Measurements from ENCODE around the gene SLC12A7.
"Not testable (repeated sequence)": the region's sequence is repeated elsewhere in the genome, so short reads cannot be mapped to it uniquely, and the experiment has no call there.

The SLC12A7 gene

DNA sequence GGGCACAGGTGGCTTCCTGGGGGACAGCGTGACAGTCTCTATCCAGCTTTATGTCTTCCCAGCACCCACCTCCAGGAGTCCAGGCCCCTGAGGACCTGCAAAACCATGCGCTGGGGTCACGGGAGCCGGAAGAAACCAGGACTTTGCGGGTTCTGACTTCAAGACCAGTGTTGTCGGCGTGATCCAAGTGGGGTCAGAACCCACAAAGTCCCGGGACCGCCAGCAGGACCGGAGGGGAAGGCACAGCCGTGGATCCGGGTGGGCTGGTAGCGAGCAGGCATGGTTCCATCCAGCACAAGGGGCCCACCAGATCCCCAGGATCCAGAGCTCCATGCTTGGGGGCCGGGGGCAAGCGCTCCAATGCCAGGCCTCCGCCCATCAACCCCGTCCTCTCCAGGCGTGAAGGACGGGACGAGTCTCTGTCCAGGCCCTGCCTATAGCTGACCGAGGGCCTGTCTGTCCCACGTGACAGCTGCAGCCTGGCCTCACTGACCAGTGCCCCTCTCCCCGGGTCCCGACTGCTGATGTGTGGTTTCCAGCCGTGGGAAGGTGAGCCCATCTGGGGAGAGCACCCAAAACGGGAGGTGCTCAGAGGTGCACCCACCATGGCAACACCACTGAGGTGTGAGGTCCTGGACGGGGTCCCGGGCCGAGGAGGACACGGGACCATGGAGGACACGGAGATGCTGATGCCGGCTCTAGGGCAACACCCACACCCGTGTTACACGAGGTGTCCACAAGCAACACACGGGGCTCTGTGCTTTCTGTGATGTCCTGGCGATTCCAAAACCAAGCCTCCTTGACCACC lies 48.9 kb downstream of the SLC12A7 start:
- no peak for DNase-seq (ENCODE audit: low spot score)

DNA sequence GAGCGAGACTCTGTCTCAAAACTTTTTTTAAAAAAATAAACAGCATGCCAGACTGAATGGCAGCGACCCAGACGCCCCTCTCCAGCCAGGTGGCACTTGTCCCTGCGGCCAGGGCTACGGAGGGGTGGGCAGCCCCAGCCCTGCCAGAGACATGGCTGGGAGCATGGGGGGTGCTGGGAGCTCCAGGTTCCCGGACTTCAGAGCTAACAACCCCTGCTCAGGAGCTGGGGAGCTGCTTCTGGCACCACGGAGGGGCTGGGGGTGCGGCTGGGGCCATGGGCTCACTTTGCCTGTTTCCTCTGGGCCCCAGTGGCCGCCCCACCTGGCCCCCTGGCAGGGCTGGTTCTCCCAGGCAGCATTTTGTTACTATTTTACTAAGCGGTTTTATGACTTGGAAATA lies 49.9 kb downstream of the SLC12A7 start:
- DNase-seq (ENCODE audit: low spot score) = no peak

DNA sequence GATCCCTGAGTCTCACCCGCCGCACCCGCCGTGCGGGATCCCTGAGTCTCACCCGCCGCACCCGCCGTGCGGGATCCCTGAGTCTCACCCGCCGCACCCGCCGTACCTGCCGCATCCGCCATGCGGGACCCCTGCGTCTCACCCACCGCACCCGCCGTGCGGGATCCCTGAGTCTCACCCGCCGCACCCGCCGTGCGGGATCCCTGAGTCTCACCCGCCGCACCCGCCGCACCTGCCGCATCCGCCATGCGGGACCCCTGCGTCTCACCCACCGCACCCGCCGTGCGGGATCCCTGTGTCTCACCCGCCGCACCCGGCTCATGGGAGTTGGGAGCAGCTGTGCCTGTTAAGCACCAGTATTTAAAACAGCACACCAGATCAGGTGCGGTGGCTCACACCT lies 50.6 kb downstream of the SLC12A7 start:
- DNase-seq (ENCODE audit: low spot score) = not testable (repeated sequence)

DNA sequence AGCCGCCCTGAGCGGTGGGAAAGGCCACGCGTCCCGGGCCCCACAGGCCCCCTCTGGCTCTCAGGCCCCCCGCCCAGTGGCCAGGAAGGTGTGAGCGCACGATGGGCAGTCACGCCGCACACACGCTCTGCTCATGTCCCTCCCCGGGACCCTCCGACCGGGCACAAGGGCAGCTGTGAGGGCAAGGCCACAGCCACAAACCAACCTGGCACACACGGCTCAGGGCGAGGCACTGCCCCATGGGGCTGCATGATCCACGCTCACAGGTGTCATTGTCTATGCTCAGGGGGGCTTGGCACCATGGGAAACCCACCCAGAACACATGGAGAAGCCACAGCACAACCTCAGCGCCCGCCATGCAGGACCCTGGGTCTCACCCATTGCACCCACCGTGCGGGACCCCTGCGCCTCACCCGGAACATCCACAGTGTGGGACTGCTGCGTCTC lies 51.3 kb downstream of the SLC12A7 start:
- no peak for DNase-seq (ENCODE audit: low spot score)

DNA sequence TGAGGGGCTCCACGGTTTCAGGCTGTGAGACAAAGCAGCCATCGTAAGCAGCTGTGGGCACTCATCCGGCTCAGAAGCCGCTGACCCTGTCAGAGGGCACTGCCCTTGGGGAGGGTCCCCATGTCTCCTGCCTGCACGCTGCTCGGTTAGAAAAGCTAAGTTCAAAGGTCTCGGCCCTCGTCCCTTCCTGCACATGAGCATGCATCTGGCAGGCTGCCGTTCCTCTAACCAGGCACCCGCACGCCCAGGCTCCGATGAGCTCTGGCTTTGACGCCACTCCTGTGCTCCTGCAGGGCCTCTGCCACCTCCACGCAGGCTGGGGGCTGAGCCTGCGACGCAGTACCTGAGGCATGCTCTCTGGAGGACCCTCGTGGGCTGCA lies 52.0 kb downstream of the SLC12A7 start:
- no peak for DNase-seq (ENCODE audit: low spot score)

DNA sequence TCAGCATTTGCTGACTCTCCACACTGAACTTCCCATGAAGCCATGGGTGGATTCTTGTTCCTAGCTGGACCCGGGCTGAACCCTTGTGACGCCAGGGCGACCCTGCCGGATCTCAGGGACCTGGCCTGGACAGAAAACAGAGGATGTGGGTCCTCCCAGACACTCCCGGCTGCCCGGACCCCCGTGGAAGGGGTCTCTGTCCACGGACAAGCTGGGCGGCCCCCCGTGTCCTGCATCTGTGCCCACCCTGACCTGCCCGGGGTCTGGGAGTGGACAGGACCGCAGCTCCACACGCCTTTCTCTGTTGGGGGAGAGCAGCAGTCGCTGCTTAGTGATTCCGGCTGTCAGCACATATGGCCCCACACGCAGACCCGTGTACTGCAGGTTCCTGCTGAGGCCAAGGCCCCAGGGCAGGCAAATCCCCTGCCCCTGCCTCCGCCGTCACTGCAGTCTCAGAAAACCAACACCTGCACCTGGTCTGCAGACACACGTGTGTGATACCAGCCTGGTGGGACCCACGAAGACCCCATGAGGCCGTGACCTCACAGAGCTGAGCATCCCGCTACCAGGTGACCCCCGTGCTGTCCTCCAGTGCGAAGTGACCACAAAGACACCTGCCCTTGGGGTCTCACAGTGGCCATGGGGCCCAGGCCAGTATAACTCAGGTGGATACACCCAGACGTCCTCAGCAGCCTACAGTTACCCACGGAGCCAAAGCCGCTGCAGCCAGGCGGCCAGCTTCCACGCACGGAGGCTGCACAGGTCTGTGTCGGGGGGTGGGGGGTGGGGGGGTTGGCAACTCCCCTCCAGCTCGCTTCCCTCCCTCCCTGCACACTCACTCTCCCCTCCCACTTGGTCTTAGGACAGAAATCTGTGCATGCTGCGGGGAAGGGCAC lies 52.6 kb downstream of the SLC12A7 start:
- no peak for DNase-seq (ENCODE audit: low spot score)

GRCh38 chr5:1058083-1058945 lies 53.5 kb downstream of the SLC12A7 start:
- no peak for DNase-seq (ENCODE audit: low spot score)

DNA sequence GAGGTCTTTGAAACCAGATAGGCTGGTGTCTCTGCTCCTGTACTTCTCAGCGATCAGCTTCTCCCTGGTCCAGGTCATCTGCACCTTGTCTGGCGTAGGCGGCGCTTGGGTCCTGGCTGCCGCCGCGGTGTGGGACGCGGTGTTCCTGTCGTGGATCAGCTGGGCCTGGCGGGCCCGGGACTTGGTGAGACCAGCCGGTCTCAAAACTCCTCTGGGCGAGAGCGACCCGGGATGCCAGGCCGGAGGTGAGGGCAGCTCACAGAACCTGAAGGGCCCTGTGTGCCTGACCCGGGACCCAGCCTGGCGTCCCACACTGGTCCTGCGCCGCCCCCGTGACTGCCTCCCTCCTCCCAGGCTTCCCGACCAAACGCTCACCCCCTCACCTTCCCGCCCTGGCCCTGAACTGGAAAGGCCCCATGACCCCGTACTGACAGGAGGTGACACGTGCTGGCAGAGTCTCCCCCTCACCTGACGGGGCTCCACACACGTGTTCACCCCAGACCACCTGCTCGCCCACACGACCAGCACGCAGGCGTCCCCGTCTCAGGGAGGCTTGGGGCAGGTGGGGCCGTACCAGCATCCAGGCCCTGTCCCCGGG lies 54.3 kb downstream of the SLC12A7 start:
- DNase-seq (ENCODE audit: low spot score) = no peak

DNA sequence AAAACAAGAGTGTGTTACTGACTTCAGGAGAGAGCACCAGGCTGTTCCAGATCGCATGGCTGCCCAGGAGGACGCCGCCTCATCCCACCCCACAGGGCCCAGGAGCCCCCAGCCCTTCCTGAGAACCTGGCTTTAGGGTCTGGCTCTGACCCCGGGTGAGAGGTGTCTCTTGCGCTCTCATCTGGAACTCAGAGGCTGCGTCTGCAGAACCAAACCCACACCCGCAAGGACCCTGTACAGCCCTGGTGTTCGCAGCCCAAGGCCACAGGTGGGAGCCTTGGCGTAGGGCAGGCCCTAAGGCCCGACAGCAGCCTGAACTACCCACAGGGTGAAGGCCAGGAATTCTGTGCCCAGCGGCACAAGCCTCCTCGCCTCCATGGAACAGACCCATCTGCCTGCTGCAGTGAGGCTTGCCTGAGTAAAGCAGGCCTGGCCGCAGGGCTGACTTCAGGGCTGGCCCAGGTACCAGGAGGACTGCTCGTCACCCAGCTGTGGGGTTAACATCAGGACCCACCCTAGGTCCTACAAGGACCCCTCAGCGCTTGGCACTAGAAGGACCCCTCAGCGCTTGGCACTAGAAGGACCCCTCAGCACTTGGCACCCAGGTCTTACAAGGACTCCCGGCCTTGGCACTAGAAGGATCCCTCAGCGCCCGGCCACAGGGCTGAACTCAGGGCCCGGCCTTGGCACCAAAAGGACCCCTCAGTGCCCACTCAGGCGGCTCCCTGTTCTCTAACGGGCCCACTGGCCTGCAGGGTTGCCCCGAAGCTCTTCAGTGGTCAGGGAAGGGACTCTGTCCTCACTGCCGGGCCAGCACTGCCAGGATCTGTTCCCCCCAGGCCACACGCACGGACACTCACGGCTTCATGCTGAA lies 55.0 kb downstream of the SLC12A7 start:
- no peak for DNase-seq (ENCODE audit: low spot score)

GRCh38 chr5:1055896-1056610 lies 55.8 kb downstream of the SLC12A7 start:
- DNase-seq (ENCODE audit: low spot score) = no peak

- DNase-seq (ENCODE audit: low spot score) = no peak
Observed at GRCh38 chr5:1054799-1055775, 56.8 kb downstream of the SLC12A7 start.

- no peak for DNase-seq (ENCODE audit: low spot score)
Observed at GRCh38 chr5:1054018-1054798, 57.7 kb downstream of the SLC12A7 start.

GRCh38 chr5:1053391-1054017 lies 58.4 kb downstream of the SLC12A7 start:
- no peak for DNase-seq (ENCODE audit: low spot score)

- DNase-seq (ENCODE audit: low spot score) = peak; percentile 40
Observed at GRCh38 chr5:1052641-1053390, 59.0 kb downstream of the SLC12A7 start.

DNA sequence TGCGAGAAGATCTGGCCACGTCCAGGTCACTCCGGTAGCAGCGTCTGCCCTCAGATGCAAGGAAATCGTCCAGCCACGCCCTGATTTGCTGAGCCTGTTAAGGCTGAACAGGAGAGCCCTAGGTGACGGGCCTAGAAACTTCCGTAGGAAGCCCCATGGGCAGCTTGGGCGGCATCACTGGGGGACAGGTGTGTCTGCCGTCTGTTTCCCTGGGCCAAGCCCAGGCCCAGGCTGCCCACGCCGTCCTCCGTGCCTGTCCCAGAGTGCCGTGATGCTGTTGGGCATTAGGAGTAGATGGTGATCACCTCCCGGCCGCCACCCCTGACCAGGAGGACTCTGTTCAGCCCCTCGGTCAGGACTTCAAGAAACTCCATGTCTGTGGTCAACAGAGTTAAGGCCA lies 59.8 kb downstream of the SLC12A7 start:
- DNase-seq (ENCODE audit: low spot score) = no peak

DNA sequence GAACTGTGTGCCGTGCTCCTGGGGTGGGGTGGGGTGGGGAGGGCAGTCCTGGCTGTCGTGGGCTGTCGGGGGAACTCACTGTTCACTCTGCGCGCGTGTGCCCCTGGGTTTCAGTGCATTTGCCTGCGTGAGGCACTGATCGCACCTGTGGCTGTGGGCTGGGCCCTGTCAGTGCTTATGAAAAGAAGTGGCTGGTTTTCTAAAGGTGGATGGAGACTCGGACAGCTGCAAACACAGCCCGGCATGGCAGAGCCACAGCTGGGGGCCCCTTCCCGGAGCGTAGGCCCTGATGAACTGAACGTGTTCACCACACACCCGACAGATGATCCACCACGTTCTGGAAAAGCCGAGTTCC lies 60.5 kb downstream of the SLC12A7 start:
- DNase-seq (ENCODE audit: low spot score) = no peak

Measured in hematopoietic multipotent progenitor cell treated with erythropoietin and hydrocortisone succinate and interleukin-3 and kit ligand, for 17 days (in vitro differentiated cells).